Activated T-helper 17 cell treated with anti-CD3 and anti-CD28 coated beads, Interleukin-2, amount 50 U/mL, for 72 hours (primary cell): ENCODE data around the gene POLD2. TPM values are rescaled to one million over a fixed set of nuclear protein-coding genes. Genes with fewer than 3 reads are reported as not detected.

ENCODE experiments used
- ATAC-seq: fragments of 150-1000 bp; cut with Tn5 transposase; replicated peaks from 2 replicates; pipeline ENCODE4 v1.10.0; 2021; ENCODE audit warnings: mild to moderate bottlenecking, moderate library complexity
- H3K27ac Mint-ChIP-seq: one replicate; pipeline ENCODE4 v1.8.0; 2022; ENCODE audit warnings: mixed read lengths
- H3K27me3 Mint-ChIP-seq: one replicate; pipeline ENCODE4 v1.8.0; 2022; ENCODE audit warnings: mixed read lengths
- H3K36me3 Mint-ChIP-seq: one replicate; pipeline ENCODE4 v1.8.0; 2022; ENCODE audit warnings: low read depth, mild to moderate bottlenecking, mixed read lengths
- H3K4me1 Mint-ChIP-seq: one replicate; pipeline ENCODE4 v1.8.0; 2022; ENCODE audit warnings: mixed read lengths
- H3K4me3 Mint-ChIP-seq: one replicate; pipeline ENCODE4 v1.8.0; 2022; ENCODE audit warnings: mild to moderate bottlenecking, mixed read lengths
- H3K9me3 Mint-ChIP-seq: one replicate; pipeline ENCODE4 v1.8.0; 2022; ENCODE audit warnings: mixed read lengths
- total RNA-seq, 2 donors: library from RNA; stranded (reverse); gene quantifications; one replicate each; pipeline ENCODE4 v1.2.3, GENCODE V29; 2022

The POLD2 gene
- total RNA-seq, 2 donors from 2014 or later = 114 to 181 TPM

- Mint-ChIP-seq H3K4me1 (peaks cover 20% of the 10 kb centered on the region), H3K27me3 (no peaks in the 10 kb centered on the region), H3K9me3 (no peaks in the 10 kb centered on the region), H3K27ac (peak overlapping the region; percentile 73), H3K4me3 (no peak overlapping the region), H3K36me3 (peaks cover 12% of the 10 kb centered on the region)
- no peak for ATAC-seq
These were observed 55.3 kb downstream of the POLD2 start for GRCh38 chr7:44068054-44068453.

DNA sequence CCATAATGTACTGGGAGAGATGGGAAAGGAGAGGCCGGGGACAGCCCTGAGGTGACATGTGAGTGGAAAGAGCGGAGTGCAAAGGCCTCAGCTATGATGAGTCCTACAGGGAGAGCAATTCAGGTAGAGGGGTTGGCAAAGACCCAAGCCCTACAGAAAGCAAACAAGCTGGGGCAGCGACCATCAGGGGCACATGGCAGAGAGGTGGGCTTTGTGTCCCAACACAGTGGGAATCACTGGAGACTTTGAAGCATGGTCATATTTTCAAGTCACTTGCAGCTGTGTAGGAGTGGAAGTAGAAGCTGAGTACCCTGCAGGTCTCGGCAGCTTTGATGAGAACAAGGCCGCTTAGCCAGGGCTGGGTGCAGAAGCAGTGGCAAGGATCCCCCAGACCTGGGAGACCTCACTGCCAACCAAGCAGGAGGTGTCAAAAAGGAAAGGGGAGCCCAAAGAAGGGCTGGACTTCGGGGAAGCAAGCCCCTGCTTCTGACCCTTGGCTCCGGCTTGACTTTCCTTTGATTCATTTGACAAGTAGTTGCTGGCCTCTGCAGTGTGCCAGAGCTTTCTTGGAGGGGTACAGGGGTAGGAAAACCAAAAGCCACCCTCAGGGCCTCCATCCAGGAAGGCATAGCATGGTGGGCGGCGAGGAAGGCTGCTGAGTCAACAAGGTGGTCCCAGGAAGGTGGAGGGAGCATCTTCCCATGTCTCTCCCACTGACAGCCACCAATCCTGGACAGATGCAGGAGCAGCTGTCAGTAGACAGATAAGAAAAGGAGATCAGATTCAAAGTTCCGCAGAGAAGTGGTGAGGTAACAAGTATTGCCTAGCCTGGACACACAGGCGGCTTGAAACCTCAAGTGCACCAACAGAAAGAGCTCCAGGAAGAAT is 56.0 kb downstream of the POLD2 start:
- no peaks in the 10 kb centered on the region for H3K9me3 Mint-ChIP-seq
- H3K27ac Mint-ChIP-seq = peak overlapping the region; percentile 73
- no peak for ATAC-seq
- H3K27me3 Mint-ChIP-seq = no peaks in the 10 kb centered on the region
- peaks cover 15% of the 10 kb centered on the region for H3K4me1 Mint-ChIP-seq
- no peak overlapping the region for H3K4me3 Mint-ChIP-seq
- peaks cover 6% of the 10 kb centered on the region for H3K36me3 Mint-ChIP-seq

GRCh38 chr7:44066494-44067063 is 56.8 kb downstream of the POLD2 start:
- H3K27me3 Mint-ChIP-seq = no peaks in the 10 kb centered on the region
- peak overlapping the region; percentile 49 for H3K27ac Mint-ChIP-seq
- no peak for ATAC-seq
- H3K4me1 Mint-ChIP-seq = peaks cover 15% of the 10 kb centered on the region
- H3K9me3 Mint-ChIP-seq = no peaks in the 10 kb centered on the region
- no peak overlapping the region for H3K4me3 Mint-ChIP-seq
- peaks cover 3% of the 10 kb centered on the region for H3K36me3 Mint-ChIP-seq

- Mint-ChIP-seq H3K27me3 (no peaks in the 10 kb centered on the region), H3K4me1 (peaks cover 15% of the 10 kb centered on the region), H3K9me3 (no peaks in the 10 kb centered on the region), H3K27ac (peak overlapping the region; percentile 65), H3K4me3 (no peak overlapping the region), H3K36me3 (peaks cover 7% of the 10 kb centered on the region)
- peak; percentile 4 for ATAC-seq
These were observed 57.3 kb downstream of the POLD2 start for GRCh38 chr7:44066111-44066460.

- H3K9me3 Mint-ChIP-seq = no peaks in the 10 kb centered on the region
- no peaks in the 10 kb centered on the region for H3K27me3 Mint-ChIP-seq
- peak; percentile 28 for ATAC-seq
- H3K4me1 Mint-ChIP-seq = peaks cover 15% of the 10 kb centered on the region
- peak within 1 kb of the TSS; percentile 65 for H3K27ac Mint-ChIP-seq
- H3K4me3 Mint-ChIP-seq = no peak within 1 kb of the TSS
- H3K36me3 Mint-ChIP-seq = peaks cover 9% of the 10 kb centered on the region
These were observed 57.8 kb downstream of the POLD2 start, which contains the start of gene PGAM2 for GRCh38 chr7:44065431-44066110. Gene PGAM2, minus strand, starts transcription at chr7:44065567. Its CDS starts 38 bp downstream, at chr7:44065529.

DNA sequence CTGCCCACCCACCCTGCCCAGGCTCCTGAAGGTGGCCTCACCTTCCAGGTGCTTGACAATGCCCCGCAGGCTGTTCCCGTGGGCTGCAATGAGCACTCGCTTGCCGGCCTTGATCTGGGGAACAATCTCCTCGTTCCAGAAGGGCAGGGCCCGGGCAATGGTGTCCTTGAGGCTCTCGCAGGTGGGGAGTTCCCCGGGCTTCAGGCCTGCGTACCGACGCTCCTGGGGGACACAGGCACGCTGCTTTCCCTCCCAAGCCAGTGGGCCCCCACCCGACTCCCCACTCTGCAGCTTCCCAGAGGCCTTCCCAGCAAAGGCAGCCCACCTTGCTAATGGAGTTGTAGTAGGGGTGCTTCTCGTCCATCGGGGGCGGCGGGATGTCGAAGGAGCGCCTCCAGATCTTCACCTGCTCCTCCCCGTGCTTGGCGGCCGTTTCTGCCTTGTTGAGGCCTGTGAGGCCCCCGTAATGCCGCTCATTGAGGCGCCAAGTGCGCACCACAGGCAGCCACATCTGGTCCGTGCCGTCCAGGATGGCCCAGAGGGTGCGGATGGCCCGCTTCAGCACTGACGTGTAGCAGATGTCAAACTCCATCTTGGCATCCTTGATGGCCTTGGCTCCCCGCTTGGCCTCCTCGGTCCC is 58.4 kb downstream of the POLD2 start:
- peak; percentile 24 for ATAC-seq
- H3K27ac Mint-ChIP-seq = peak overlapping the region; percentile 65
- H3K4me3 Mint-ChIP-seq = no peak overlapping the region
- peaks cover 15% of the 10 kb centered on the region for H3K4me1 Mint-ChIP-seq
- H3K9me3 Mint-ChIP-seq = no peaks in the 10 kb centered on the region
- no peaks in the 10 kb centered on the region for H3K27me3 Mint-ChIP-seq
- peaks cover 15% of the 10 kb centered on the region for H3K36me3 Mint-ChIP-seq

Other genes starting within 250 kb of the POLD2 start
- gene URGCP, start 217.0 kb downstream of the POLD2 start, total RNA-seq = 10 to 100 TPM; 19.0 to 27.5 TPM
- gene UBE2D4, start 197.1 kb downstream of the POLD2 start, total RNA-seq = 1 to 10 TPM; 3.0 to 8.3 TPM
- not detected for gene SPDYE1, start 125.7 kb downstream of the POLD2 start, total RNA-seq
- 100 to 1,000 TPM in 1 of 2 donors, 10 to 100 TPM in 1; 93.8 to 137 TPM for gene DBNL, start 78.8 kb downstream of the POLD2 start, total RNA-seq
- 1 to 10 TPM in 1 of 2 donors, not detected in 1; 2.4 TPM for gene PGAM2, start 58.0 kb downstream of the POLD2 start, total RNA-seq
- gene POLM, start 41.0 kb downstream of the POLD2 start, total RNA-seq = 10 to 100 TPM; 27.8 to 33.9 TPM
- gene AEBP1, start 19.2 kb downstream of the POLD2 start, total RNA-seq = 1 to 10 TPM; 1.2 to 5.3 TPM
- gene MYL7, start 17.8 kb upstream of the POLD2 start, total RNA-seq = not detected
- gene GCK, start 65.9 kb upstream of the POLD2 start, total RNA-seq = 1 to 10 TPM in 1 of 2 donors, under 1 TPM in 1; 0.58 to 1.2 TPM
- gene YKT6, start 77.4 kb upstream of the POLD2 start, total RNA-seq = 10 to 100 TPM; 34.4 to 66.8 TPM
- 1 to 10 TPM; 1.0 to 1.7 TPM for gene CAMK2B, start 202.0 kb upstream of the POLD2 start, total RNA-seq